GM12801 (cell line): ENCODE measurements around the gene PLEK2.

Source experiments
- TF ChIP-seq, protein P1 (sequence below): IDR thresholded peaks from one replicate; pipeline ENCODE4 v1.5.1; 2011; ENCODE audit warnings: control low read depth; ENCODE audit not compliant: insufficient read length; ENCODE audit errors: extremely low read depth

Gene PLEK2

GRCh38 chr14:67343601-67344230 lies 68.2 kb downstream of the PLEK2 start:
- TF ChIP-seq, protein P1, sequence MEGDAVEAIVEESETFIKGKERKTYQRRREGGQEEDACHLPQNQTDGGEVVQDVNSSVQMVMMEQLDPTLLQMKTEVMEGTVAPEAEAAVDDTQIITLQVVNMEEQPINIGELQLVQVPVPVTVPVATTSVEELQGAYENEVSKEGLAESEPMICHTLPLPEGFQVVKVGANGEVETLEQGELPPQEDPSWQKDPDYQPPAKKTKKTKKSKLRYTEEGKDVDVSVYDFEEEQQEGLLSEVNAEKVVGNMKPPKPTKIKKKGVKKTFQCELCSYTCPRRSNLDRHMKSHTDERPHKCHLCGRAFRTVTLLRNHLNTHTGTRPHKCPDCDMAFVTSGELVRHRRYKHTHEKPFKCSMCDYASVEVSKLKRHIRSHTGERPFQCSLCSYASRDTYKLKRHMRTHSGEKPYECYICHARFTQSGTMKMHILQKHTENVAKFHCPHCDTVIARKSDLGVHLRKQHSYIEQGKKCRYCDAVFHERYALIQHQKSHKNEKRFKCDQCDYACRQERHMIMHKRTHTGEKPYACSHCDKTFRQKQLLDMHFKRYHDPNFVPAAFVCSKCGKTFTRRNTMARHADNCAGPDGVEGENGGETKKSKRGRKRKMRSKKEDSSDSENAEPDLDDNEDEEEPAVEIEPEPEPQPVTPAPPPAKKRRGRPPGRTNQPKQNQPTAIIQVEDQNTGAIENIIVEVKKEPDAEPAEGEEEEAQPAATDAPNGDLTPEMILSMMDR: no peak
